Ovary (tissue), 3 donors: Measurements from ENCODE around the gene SERPINB13.

Experiments used
- CTCF ChIP-seq, 3 donors: fragments of 450-650 bp in 2 of 3; fragments of 200-600 bp in 1 of 3; IDR thresholded peaks; one replicate each; pipeline versions ENCODE4 v1.5.1 to v1.8.0; 2016 to 2022; ENCODE audit warnings: antibody characterized with exemption in 3 of 3, mild to moderate bottlenecking in 1 of 3
- EP300 ChIP-seq: sonication (generic); formaldehyde crosslinking; IDR thresholded peaks from one replicate; pipeline ENCODE4 v1.6.1; 2017; ENCODE audit warnings: antibody characterized with exemption
- donor health status: DM: no; HTN: no; CAD: no.

GRCh38 chr18:63559567-63560491 lies 27.3 kb upstream of the SERPINB13 start:
- TF ChIP-seq CTCF (IDR thresholded peaks at IDR 0.05) = no peak
- TF ChIP-seq EP300 = no peak
